Heart left ventricle (tissue), 13 donors: ENCODE data around the gene STK26.

Experiments used
- POLR2A ChIP-seq, 2 donors: fragments of 450-650 bp; IDR thresholded peaks; one replicate each; pipeline ENCODE4 v1.6.1; 2017; ENCODE audit warnings: antibody characterized with exemption in 2 of 2, mild to moderate bottlenecking in 2 of 2, moderate library complexity in 2 of 2
- TF ChIP-seq, protein P1 (sequence below), 12 donors: fragments of 200-600 bp; sonication (generic) in 4 of 12; IDR thresholded peaks; one replicate each; pipeline versions ENCODE4 v1.5.0 to v1.8.0; 2018 to 2022; ENCODE audit warnings: antibody characterized with exemption in 12 of 12, mild to moderate bottlenecking in 5 of 12
- donor health status: ischemic (EF 13 %, LVEDD 7.1; RV severe dilation, severe dysfunction).
- donor health status: DM: no; HTN: yes; CAD: no.
- donor health status: DM: no; HTN: no; CAD: no.
- donor health status: ischemic (EF 25% LVEDD 6.9; RV normal size, moderate dysfunction).
- donor health status: ischemic (EF 25% LVEDD 5.7; RV mildly dilated, moderate dysfunction).
- donor health status: ischemic (EF 35%, LVEDD 5.7; RV mildly dilated, moderate dysfunction).
- donor health status: nonischemic (EF 11% LVEDD 7.7; RV severe dilation, severe dysfunction).
- donor health status: DM: yes; HTN: yes; CAD: no.
- donor health status: PGD.
- donor health status: ischemic (EF 29% LVEDD 5.4; RV normal size, mild dysfunction).
- donor health status: nonischemic (EF 23%, LVEDD 6.1; RV moderate dilation, normal function).

DNA sequence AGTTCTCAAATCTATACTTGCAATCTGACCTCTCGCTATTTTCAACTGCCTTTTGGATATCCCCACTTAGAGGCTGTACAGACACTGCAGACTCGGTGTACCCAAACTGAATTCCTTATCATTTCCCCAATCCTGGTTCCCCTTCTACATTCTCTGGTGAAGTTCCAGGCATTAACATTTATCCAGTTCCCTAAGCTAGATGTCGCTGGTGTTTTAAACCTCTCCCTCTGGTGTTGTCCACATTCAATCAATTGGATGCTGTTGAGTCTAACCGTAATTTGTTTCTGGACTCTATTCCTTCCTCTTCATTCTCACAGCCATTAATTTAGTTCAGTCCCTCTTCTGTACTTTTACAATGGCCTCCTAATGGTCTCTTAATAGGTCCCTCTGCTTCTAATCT, 7.2 kb upstream of the STK26 start:
- TF ChIP-seq, protein P1, sequence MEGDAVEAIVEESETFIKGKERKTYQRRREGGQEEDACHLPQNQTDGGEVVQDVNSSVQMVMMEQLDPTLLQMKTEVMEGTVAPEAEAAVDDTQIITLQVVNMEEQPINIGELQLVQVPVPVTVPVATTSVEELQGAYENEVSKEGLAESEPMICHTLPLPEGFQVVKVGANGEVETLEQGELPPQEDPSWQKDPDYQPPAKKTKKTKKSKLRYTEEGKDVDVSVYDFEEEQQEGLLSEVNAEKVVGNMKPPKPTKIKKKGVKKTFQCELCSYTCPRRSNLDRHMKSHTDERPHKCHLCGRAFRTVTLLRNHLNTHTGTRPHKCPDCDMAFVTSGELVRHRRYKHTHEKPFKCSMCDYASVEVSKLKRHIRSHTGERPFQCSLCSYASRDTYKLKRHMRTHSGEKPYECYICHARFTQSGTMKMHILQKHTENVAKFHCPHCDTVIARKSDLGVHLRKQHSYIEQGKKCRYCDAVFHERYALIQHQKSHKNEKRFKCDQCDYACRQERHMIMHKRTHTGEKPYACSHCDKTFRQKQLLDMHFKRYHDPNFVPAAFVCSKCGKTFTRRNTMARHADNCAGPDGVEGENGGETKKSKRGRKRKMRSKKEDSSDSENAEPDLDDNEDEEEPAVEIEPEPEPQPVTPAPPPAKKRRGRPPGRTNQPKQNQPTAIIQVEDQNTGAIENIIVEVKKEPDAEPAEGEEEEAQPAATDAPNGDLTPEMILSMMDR (IDR thresholded peaks at IDR 0.05) = no peak
- no peak for TF ChIP-seq POLR2A (IDR thresholded peaks at IDR 0.05)
